WTC11 (cell line): ENCODE results near the gene GPR148.

Source experiments
- JUN ChIP-seq: sonication (generic); formaldehyde crosslinking; IDR thresholded peaks from 2 replicates; pipeline ENCODE4 v1.8.0; 2023; ENCODE audit warnings: mild to moderate bottlenecking, missing genetic modification reagents
- TEAD4 ChIP-seq: sonication (generic); formaldehyde crosslinking; IDR thresholded peaks from 2 replicates; pipeline ENCODE4 v1.8.0; 2022; ENCODE audit warnings: mild to moderate bottlenecking, missing genetic modification reagents
- ZBTB21 ChIP-seq: sonication (generic); formaldehyde crosslinking; IDR thresholded peaks from 2 replicates; pipeline ENCODE4 v1.8.1; 2023; ENCODE audit warnings: mild to moderate bottlenecking, missing genetic modification reagents, borderline replicate concordance
- ZNF232 ChIP-seq: sonication (generic); formaldehyde crosslinking; IDR thresholded peaks from 2 replicates; pipeline ENCODE4 v1.8.0; 2022; ENCODE audit warnings: mild to moderate bottlenecking, missing genetic modification reagents
- ZNF263 ChIP-seq: sonication (generic); formaldehyde crosslinking; IDR thresholded peaks from 2 replicates; pipeline ENCODE4 v1.8.1; 2022; ENCODE audit warnings: low read depth, mild to moderate bottlenecking, moderate library complexity, missing genetic modification reagents
- TF ChIP-seq, protein P1 (sequence below): fragments of 200-600 bp; IDR thresholded peaks from 2 replicates; pipeline ENCODE4 v1.8.0; 2022; ENCODE audit warnings: antibody characterized with exemption
- TF ChIP-seq, protein P2 (sequence below): sonication (generic); formaldehyde crosslinking; IDR thresholded peaks from 2 replicates; pipeline ENCODE4 v1.8.0; 2022; ENCODE audit warnings: mild to moderate bottlenecking, missing genetic modification reagents
- TF ChIP-seq, protein P3 (sequence below): sonication (generic); formaldehyde crosslinking; conservative IDR thresholded peaks from 2 replicates; pipeline ENCODE4 v1.8.1; 2022; ENCODE audit warnings: mild to moderate bottlenecking, missing genetic modification reagents

DNA sequence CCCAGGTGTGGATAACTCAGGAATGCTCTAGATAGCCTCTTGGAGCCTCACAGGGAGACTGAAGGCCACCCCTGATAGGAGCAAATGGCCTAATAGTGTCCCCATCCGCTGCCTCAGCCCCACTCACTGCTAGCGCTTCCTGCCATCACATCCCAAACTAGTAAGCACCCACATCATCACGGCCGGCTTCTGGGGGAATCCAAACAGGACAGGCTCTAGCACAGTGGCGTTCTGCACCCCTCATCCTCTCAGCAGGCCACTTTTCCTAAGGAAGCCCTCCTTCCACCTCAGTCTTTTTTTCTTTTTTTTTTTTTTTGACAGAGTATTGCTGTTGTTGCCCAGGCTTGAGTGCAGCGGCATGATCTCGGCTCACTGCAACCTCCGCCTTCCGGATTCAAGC is 20.2 kb downstream of the GPR148 start:
- TF ChIP-seq TEAD4 (CRISPR knock-in tag) (no peak), ZBTB21 (CRISPR knock-in tag) (no peak), ZNF263 (CRISPR knock-in tag) (no peak), JUN (CRISPR knock-in tag) (no peak), ZNF232 (CRISPR knock-in tag) (no peak)
- TF ChIP-seq, protein P1, sequence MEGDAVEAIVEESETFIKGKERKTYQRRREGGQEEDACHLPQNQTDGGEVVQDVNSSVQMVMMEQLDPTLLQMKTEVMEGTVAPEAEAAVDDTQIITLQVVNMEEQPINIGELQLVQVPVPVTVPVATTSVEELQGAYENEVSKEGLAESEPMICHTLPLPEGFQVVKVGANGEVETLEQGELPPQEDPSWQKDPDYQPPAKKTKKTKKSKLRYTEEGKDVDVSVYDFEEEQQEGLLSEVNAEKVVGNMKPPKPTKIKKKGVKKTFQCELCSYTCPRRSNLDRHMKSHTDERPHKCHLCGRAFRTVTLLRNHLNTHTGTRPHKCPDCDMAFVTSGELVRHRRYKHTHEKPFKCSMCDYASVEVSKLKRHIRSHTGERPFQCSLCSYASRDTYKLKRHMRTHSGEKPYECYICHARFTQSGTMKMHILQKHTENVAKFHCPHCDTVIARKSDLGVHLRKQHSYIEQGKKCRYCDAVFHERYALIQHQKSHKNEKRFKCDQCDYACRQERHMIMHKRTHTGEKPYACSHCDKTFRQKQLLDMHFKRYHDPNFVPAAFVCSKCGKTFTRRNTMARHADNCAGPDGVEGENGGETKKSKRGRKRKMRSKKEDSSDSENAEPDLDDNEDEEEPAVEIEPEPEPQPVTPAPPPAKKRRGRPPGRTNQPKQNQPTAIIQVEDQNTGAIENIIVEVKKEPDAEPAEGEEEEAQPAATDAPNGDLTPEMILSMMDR = no peak
- TF ChIP-seq, protein P2, sequence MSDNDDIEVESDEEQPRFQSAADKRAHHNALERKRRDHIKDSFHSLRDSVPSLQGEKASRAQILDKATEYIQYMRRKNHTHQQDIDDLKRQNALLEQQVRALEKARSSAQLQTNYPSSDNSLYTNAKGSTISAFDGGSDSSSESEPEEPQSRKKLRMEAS (CRISPR knock-in tag) = no peak
- TF ChIP-seq, protein P3, sequence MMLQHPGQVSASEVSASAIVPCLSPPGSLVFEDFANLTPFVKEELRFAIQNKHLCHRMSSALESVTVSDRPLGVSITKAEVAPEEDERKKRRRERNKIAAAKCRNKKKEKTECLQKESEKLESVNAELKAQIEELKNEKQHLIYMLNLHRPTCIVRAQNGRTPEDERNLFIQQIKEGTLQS (CRISPR knock-in tag) = no peak
